EL (cell line): Measurements from ENCODE around the gene ADD3.

Experiments used
- DNase-seq: peaks from one replicate; pipeline ENCODE4 v3.0.0-alpha.2; 2016

ADD3 gene

DNA sequence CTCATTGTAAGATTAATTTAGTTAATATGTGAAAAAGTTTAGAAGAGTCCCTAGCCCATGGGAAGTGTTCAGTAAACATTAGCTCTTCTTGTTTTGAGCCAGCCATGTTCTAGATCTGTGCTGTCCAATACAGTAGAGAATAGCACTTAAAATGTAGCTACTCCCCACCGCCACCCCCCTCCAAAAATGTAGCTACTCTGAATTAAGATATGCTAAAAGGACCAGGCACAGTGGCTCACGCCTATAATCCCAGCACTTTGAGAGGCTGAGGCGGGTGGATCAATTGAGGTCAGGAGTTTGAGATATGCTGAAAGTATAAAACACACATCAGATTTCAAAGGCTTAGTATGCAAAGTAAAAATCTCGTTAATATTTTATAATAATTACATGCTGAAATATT is 152.3 kb downstream of the ADD3 start:
- DNase-seq, result no peak

GRCh38 chr10:110160522-110160921 is 152.7 kb downstream of the ADD3 start:
- DNase-seq, result no peak

DNA sequence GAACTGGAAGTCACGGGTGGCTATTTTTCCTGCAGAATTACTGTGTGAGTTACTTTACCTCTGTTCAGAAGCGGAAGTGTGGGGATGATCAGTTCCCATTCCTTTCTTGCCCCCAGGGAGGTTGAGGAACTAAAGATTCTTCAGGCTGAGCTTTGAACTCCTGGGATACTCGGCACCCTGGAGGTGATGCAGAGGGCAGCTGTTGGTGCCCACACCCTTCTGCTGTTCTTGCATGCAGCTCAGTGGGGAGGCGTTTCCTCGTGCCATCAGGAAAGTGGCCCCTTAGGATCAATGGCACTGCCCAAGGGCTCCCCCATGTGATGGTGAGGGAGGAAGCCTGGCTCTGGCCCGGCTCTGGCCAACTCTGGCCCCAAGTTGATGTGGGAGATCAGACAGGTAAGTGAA is 155.0 kb downstream of the ADD3 start:
- DNase-seq, result no peak

GRCh38 chr10:110163192-110163773 is 155.5 kb downstream of the ADD3 start:
- no peak for DNase-seq

GRCh38 chr10:110163841-110164240 is 156.1 kb downstream of the ADD3 start:
- no peak for DNase-seq

GRCh38 chr10:110165239-110165638 is 157.5 kb downstream of the ADD3 start:
- no peak for DNase-seq

DNA sequence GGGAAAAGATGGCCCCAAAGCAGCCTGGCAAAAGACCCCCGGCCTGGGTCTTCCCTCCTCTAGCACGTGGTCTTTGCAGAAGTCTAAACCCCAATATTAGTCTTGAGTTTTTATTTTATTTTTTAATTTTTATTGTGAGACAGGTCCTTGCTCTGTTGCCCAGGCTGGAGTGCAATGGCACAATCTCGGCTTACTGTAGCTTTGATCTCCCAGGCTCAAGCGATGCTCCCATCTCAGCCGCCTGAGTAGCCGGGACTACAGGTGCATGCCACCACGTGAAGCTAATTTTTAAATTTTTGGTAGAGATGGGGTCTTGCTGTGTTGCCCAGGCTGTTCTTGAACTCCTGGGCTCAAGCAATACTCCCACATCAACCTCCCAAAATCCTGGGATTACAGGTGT is 159.4 kb downstream of the ADD3 start:
- no peak for DNase-seq

DNA sequence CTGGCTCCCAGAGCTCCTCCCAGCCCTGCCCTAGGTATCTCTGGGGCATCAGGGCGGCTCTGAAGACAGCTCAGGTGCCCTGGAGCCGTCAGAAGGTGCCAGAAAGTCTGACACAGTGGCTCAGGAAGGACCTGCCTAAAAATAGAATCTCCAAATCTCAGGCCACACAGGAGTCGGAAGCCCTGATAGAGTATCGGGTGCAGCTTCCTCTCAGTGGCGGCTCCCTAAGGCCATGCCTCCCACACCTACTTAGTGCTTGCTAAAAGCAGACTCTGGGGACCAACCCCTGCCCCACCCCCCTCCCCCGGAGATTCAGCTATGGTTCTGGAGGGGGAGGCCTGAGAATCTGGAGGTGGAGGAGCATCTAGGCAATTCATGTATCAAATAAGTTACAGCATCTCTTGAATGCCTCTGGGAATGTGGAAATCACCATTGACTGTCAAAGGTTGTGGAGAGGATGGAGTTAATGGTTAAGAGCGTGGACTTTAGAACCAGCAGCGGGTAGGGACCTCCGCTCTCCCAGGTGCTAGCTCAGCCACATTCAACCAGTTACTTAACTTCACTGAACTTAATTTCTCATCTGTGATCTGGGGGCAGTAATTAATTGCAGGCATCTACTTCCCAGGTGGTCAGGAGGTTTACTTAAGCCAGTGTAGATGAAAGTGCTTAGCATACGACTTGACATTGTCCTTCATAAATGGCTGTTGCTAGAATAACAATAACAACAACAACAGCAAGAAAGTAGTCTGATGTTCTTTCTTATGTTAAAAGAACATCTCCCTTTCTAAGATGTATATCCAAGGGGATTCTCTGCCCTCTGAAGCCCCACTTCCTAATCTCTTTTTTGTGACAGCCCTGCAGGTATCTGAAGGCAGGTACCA is 161.1 kb downstream of the ADD3 start:
- DNase-seq, result no peak

DNA sequence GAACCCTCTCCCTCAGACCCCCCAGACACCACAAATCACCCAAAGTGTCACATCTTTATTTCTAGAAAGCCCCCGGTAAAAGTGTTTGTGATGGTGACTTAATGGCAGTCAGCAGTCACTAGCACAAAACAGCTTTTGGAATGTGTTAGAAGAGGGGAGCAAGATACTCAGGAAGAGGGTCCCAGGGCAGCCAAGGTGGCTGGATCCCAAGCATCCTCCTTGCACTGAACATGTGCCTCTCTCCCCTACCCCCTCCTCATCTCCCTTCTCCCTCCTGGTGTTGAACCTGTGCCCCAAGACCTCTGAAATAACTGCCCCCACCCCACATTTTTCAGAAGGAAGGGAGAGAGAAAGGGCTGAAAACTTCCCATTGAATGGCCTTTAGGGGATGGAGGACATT is 161.8 kb downstream of the ADD3 start:
- DNase-seq, result no peak

DNA sequence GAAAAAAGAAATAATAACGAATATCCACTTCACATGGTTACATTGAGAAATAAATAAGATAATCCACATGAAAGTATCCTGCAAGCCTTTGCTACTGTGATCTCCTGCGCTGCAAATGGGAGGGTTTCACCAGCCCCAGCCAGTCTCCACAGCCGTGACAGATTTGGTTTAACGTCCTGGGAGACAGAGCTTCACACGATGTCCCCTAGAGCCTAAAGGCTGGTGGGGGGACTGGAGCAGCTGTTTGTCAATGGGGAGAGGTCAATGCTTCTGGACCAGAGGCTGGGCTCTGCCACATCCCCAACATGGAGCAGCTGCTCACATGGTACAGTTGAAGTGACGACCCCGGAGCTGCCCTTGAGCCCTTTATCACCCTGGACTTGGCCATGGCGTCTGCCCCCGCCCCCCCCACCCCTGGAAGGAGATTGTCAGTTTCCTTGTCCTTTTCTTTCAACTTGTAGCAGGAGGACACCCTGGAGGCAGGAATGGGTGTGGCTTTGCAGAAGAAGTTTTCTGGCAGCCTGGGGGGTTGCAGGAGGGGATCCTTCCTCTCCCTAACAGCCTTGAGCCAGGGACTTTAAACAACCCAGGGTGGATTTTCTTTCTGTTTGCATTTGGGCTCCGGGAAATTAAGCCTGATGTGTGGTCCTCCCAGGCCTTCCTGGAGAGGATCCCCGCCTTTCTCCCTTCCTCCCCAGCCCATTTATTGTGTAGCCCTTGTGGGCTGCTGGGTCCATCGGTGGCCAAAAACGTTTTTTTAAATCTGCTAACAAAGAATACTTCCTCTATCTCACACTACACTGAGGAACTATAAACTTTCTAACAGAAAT is 162.6 kb downstream of the ADD3 start:
- no peak for DNase-seq

GRCh38 chr10:110171032-110171431 is 163.2 kb downstream of the ADD3 start:
- no peak for DNase-seq

DNA sequence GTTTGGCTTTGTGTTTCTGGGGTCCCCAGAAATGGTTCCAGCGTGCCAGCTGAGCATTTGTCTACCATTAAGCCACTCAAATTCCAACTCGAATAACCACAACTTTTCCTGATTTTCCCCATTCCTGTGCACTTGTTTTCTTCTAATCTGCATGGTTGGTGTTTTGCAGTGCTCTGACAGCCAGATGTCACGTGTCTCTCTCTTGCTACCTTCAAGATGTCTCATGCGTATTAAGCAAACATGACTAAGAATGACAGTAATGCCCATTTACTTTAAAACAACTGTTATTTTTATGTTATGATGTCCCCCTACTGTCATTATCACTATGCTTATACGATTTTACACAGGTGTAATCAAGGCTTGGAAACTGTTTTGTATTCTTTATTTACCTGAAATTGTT is 164.4 kb downstream of the ADD3 start:
- DNase-seq, result no peak

DNA sequence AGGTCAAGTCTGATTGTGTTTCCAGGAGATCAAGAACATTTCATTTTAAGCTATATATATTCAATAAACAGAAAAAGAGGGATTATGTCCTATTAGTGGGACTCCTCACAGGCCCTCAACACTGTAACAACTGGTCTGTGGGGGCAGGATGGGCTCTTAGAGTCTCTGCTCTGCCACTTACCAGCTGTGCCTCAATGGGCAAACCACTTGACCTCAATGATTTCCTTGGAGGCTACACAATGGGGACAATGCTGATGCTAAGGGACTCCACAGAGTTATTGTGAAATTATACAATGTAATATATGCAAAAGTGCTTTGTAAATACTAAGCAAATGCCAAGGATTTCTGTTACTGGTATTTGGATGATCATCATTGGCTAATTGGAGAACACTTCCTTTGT is 166.4 kb downstream of the ADD3 start:
- DNase-seq, result no peak

- DNase-seq, result no peak
These were observed 167.0 kb downstream of the ADD3 start for GRCh38 chr10:110174816-110175215.

DNA sequence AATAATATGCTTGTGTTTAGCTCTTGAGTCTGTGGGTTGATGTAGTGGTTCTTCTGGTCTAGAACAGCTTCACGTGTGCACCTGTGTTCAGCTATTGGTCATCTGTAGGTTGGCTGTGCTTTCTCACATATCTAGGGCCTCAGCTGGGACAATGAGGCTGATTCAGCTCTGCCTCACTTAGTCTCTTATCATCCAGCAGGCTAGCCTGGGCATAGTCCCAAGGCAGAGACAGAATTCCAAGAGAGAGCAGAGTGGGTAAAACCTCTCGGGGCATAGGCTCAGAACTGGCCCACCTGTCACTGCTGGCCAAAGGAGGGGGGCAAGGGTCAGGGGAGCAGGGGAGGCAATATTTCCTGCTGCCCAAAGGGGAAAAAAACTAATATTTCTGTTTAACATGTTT is 167.6 kb downstream of the ADD3 start:
- no peak for DNase-seq

DNA sequence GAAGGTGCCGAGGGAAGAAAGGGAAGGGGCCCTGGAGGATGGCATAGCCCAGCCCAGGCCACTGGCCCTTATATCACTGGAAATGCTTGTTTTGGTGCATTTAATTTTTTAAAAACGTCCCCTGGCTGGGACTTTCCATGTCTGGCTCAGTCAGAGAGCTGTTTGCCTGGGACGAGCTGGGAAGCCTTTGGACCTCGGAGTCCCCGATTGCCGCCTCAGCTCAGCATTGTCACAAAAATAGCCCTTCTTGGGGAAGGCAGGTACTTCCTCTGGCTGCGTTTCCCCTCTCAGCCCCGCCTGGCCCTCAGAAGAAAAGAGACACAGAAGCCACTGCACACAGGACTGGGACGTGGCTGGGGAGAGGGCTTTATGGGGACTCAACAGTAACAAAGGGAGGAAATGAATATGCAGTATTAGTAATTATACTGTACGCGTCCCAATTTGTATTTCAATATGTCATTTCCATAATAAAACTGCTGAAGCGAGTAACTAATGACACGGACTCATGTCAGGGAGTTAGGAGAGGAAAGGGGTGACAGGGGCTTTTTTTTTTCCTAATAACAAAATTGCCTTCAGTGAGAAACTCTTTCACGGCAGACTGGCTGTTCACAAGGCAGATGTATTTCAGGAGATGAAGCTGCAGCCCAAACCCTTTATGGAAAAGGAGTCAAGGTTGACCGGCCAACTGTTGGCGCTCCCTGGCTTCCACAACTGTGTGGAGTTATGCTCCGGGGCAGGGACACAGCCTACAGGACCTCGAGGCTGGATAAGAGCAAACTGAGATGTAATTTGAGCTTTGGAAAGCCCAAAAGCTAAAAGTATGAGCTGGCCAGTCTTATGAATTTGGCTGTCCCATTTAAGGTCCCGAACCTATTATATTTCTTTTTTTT is 168.6 kb downstream of the ADD3 start:
- no peak for DNase-seq

GRCh38 chr10:110179220-110179619 is 171.4 kb downstream of the ADD3 start:
- DNase-seq, result no peak

- DNase-seq, result no peak
These were observed 173.7 kb downstream of the ADD3 start for GRCh38 chr10:110181451-110181850.

DNA sequence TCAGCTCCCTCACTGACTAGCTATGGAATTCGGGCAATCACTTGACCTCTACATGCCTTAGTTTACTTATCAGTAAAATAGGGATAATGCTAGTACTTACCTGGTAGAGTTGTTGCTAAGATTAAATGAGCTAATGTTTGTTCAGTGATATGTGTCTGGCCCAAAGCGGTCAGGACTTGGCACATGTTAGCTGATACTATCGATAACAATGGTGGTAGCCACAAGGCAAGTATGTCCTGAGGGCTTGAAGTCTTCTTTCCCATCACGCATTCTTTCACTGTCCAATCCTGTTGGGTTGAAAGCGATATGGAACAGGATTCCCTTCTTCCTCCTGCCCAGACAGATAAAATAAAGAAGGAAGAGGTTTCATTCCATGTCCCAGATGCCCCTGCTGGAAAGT is 174.1 kb downstream of the ADD3 start:
- DNase-seq, result no peak

- no peak for DNase-seq
These were observed 176.6 kb downstream of the ADD3 start for GRCh38 chr10:110184398-110184797.
